ENCODE measurements around the gene ASB2. TPM values are rescaled to one million over a fixed set of nuclear protein-coding genes. Genes with fewer than 3 reads are reported as not detected.

The ASB2 gene
- total RNA-seq, 2 donors from 2014 or later: 10.3 to 17.4 TPM

DNA sequence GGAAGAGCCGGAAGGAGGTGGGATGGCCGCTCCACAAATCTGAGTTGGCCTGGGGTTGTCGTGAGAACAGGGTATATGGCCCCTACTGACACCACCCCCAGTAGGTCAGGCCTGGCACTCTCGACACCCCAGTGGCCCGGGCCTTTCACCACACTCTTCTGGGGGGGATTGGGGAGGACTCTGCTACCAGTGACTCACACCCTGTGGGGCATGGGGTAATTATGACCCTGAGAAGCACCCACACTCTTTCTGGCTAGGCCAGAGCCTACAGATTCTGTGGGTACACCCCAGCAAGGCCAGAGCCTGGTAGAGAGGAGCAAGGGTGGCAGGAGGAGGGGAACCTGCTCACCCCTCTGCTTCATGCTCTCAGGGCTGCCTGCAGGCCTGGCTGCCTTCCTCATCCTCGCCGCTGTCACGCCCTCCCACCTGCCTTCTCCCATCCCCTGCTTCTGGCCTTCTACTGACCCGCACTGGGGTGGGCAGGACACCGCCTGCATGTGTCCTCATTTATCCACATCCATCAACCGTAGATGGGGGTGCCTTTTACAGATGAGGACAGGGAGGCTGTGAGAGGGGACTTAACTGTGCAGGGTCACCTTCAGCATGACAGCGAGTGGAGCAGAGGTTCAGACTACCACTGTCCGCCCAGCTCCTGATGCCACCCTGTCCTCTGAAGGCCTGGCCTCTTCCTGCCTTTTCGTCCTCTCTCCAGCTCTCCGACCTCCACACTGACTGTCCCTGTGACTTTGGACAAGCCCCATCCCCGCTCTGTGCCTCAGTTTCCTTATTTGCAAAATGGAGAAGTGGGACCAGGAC lies 18.4 kb downstream of the ASB2 start:
- intact Hi-C loops (cut with DNase I): no loop called here
- 91% methylated on average over 16 of the region's 16 CpGs for WGBS
- Histone ChIP-seq H3K9me3 (no peaks in the 10 kb centered on the region), H3K27me3 (replicated peaks; ENCODE audit: insufficient read depth) (no peaks in the 10 kb centered on the region), H3K27ac (no peak overlapping the region), H3K36me3 (no peaks in the 10 kb centered on the region), H3K4me1 (replicated peaks) (no peaks in the 10 kb centered on the region), H3K4me3 (no peak overlapping the region)
- DNase-seq (ENCODE audit: low spot score): no peak
- TF ChIP-seq, protein P1, sequence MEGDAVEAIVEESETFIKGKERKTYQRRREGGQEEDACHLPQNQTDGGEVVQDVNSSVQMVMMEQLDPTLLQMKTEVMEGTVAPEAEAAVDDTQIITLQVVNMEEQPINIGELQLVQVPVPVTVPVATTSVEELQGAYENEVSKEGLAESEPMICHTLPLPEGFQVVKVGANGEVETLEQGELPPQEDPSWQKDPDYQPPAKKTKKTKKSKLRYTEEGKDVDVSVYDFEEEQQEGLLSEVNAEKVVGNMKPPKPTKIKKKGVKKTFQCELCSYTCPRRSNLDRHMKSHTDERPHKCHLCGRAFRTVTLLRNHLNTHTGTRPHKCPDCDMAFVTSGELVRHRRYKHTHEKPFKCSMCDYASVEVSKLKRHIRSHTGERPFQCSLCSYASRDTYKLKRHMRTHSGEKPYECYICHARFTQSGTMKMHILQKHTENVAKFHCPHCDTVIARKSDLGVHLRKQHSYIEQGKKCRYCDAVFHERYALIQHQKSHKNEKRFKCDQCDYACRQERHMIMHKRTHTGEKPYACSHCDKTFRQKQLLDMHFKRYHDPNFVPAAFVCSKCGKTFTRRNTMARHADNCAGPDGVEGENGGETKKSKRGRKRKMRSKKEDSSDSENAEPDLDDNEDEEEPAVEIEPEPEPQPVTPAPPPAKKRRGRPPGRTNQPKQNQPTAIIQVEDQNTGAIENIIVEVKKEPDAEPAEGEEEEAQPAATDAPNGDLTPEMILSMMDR (IDR thresholded peaks at IDR 0.05): no peak
- TF ChIP-seq POLR2A (IDR thresholded peaks at IDR 0.05) (no peak), POLR2AphosphoS5 (IDR thresholded peaks at IDR 0.05) (no peak)

GRCh38 chr14:93957333-93957710 lies 19.0 kb downstream of the ASB2 start:
- H3K27me3 ChIP-seq (replicated peaks; ENCODE audit: insufficient read depth): no peaks in the 10 kb centered on the region
- H3K36me3 ChIP-seq: no peaks in the 10 kb centered on the region
- no peaks in the 10 kb centered on the region for H3K4me1 ChIP-seq (replicated peaks)
- H3K27ac ChIP-seq: no peak overlapping the region
- WGBS: 74% methylated on average over 5 of the region's 7 CpGs
- TF ChIP-seq, protein P1 (IDR thresholded peaks at IDR 0.05): no peak
- TF ChIP-seq POLR2AphosphoS5 (IDR thresholded peaks at IDR 0.05) (no peak), POLR2A (IDR thresholded peaks at IDR 0.05) (no peak)
- no peak overlapping the region for H3K4me3 ChIP-seq
- no peak for DNase-seq (ENCODE audit: low spot score)
- no peaks in the 10 kb centered on the region for H3K9me3 ChIP-seq
- intact Hi-C loops (cut with DNase I): no loop called here

GRCh38 chr14:93956514-93957332 lies 19.6 kb downstream of the ASB2 start:
- H3K36me3 ChIP-seq: no peaks in the 10 kb centered on the region
- no peak overlapping the region for H3K4me3 ChIP-seq
- H3K27me3 ChIP-seq (replicated peaks; ENCODE audit: insufficient read depth): no peaks in the 10 kb centered on the region
- WGBS: 58% methylated on average over 14 of the region's 14 CpGs
- TF ChIP-seq POLR2AphosphoS5 (IDR thresholded peaks at IDR 0.05) (no peak), POLR2A (IDR thresholded peaks at IDR 0.05) (no peak)
- TF ChIP-seq, protein P1 (IDR thresholded peaks at IDR 0.05): no peak
- no peaks in the 10 kb centered on the region for H3K4me1 ChIP-seq (replicated peaks)
- intact Hi-C loops (cut with DNase I): no loop called here
- no peaks in the 10 kb centered on the region for H3K9me3 ChIP-seq
- H3K27ac ChIP-seq: no peak overlapping the region
- no peak for DNase-seq (ENCODE audit: low spot score)

GRCh38 chr14:93955850-93956481 lies 20.4 kb downstream of the ASB2 start:
- no peaks in the 10 kb centered on the region for H3K4me1 ChIP-seq (replicated peaks)
- H3K27me3 ChIP-seq (replicated peaks; ENCODE audit: insufficient read depth): no peaks in the 10 kb centered on the region

More at GRCh38 chr14:93955850-93956481, 20.4 kb downstream of the ASB2 start:
- no peak for DNase-seq (ENCODE audit: low spot score)
- intact Hi-C loops (cut with DNase I): no loop called here
- 63% methylated on average over 8 of the region's 8 CpGs for WGBS
- no peak overlapping the region for H3K27ac ChIP-seq
- no peaks in the 10 kb centered on the region for H3K36me3 ChIP-seq
- no peaks in the 10 kb centered on the region for H3K9me3 ChIP-seq
- H3K4me3 ChIP-seq: no peak overlapping the region
- TF ChIP-seq POLR2A (IDR thresholded peaks at IDR 0.05) (no peak), POLR2AphosphoS5 (IDR thresholded peaks at IDR 0.05) (no peak)
- TF ChIP-seq, protein P1 (IDR thresholded peaks at IDR 0.05): no peak

Data from prostate gland (tissue), 2 donors.